Coronary artery (tissue), 2 donors: Measurements from ENCODE around the gene SERINC1.

Experiments
- DNase-seq: peaks from one replicate; pipeline ENCODE4 v3.0.0-alpha.2; 2017; ENCODE audit warnings: low spot score
- H3K27ac ChIP-seq, 2 donors: fragments of 200-600 bp; sonication (generic); one replicate each; pipeline ENCODE4 v1.5.1; 2016 to 2019
- H3K4me3 ChIP-seq: fragments of 200-600 bp; sonication (generic); 2 replicates; pipeline ENCODE4 v1.5.1; 2016; ENCODE audit warnings: mild to moderate bottlenecking, moderate library complexity
- CTCF ChIP-seq: fragments of 200-600 bp; sonication (generic); IDR thresholded peaks from one replicate; pipeline ENCODE4 v1.5.1; 2019; ENCODE audit warnings: antibody characterized with exemption

Gene SERINC1

GRCh38 chr6:122416825-122417224 is 54.8 kb downstream of the SERINC1 start:
- Histone ChIP-seq H3K4me3 (no peak overlapping the region), H3K27ac (no peak overlapping the region)
- DNase-seq, result no peak
- no peak for TF ChIP-seq CTCF

- no peak overlapping the region for H3K4me3 ChIP-seq
- DNase-seq, result no peak
- TF ChIP-seq CTCF, result no peak
- H3K27ac ChIP-seq, result no peak overlapping the region
Measured at GRCh38 chr6:122412001-122412400, 59.6 kb downstream of the SERINC1 start.

GRCh38 chr6:122408702-122409458 is 62.7 kb downstream of the SERINC1 start:
- no peak for DNase-seq
- TF ChIP-seq CTCF, result no peak
- H3K4me3 ChIP-seq, result no peak overlapping the region
- no peak overlapping the region for H3K27ac ChIP-seq

- no peak for TF ChIP-seq CTCF
- no peak for DNase-seq
- H3K4me3 ChIP-seq, result no peak overlapping the region
- H3K27ac ChIP-seq, result no peak overlapping the region
Measured at GRCh38 chr6:122408240-122408639, 63.4 kb downstream of the SERINC1 start.

GRCh38 chr6:122407712-122408111 is 63.9 kb downstream of the SERINC1 start:
- no peak for DNase-seq
- H3K27ac ChIP-seq, result no peak overlapping the region
- no peak for TF ChIP-seq CTCF
- no peak overlapping the region for H3K4me3 ChIP-seq

- Histone ChIP-seq H3K4me3 (no peak overlapping the region), H3K27ac (no peak overlapping the region)
- TF ChIP-seq CTCF, result no peak
- DNase-seq, result no peak
Measured at GRCh38 chr6:122406187-122406586, 65.4 kb downstream of the SERINC1 start.

GRCh38 chr6:122405417-122405816 is 66.2 kb downstream of the SERINC1 start:
- no peak overlapping the region for H3K27ac ChIP-seq
- TF ChIP-seq CTCF, result no peak
- H3K4me3 ChIP-seq, result no peak overlapping the region
- no peak for DNase-seq
